H9 (cell line): ENCODE results near the gene PRKCA. TPM values are rescaled to one million over a fixed set of nuclear protein-coding genes. Genes with fewer than 3 reads are reported as not detected.

ENCODE experiments used
- DNase-seq: peaks from one replicate; pipeline ENCODE4 v3.0.0-alpha.2; 2017
- H2AFZ ChIP-seq: one replicate; pipeline ENCODE4 v1.6.1; 2013; ENCODE audit warnings: mild to moderate bottlenecking, low read length, control low read depth, moderate library complexity
- H2AK5ac ChIP-seq: 2 replicates; pipeline ENCODE4 v1.6.1; 2013; ENCODE audit warnings: low read length, control low read depth, mixed read lengths; ENCODE audit not compliant: insufficient read length
- H2BK120ac ChIP-seq: one replicate; pipeline ENCODE4 v1.6.1; 2013; ENCODE audit warnings: low read depth, mild to moderate bottlenecking, low read length, control low read depth, inconsistent platforms; ENCODE audit not compliant: poor library complexity, severe bottlenecking
- H2BK12ac ChIP-seq: 2 replicates; pipeline ENCODE4 v1.6.1; 2013; ENCODE audit warnings: low read length, control low read depth, mixed read lengths, low read depth; ENCODE audit not compliant: insufficient read length
- H2BK15ac ChIP-seq: 2 replicates; pipeline ENCODE4 v1.6.1; 2013; ENCODE audit warnings: low read depth, low read length, control low read depth
- H2BK20ac ChIP-seq: one replicate; pipeline ENCODE4 v1.6.1; 2013; ENCODE audit warnings: low read depth, mild to moderate bottlenecking, low read length, control low read depth, inconsistent platforms; ENCODE audit not compliant: poor library complexity, severe bottlenecking
- H2BK5ac ChIP-seq: 2 replicates; pipeline ENCODE4 v1.6.1; 2013; ENCODE audit warnings: low read length, control low read depth, mixed read lengths; ENCODE audit not compliant: insufficient read length
- H3K14ac ChIP-seq: 2 replicates; pipeline ENCODE4 v1.6.1; 2013; ENCODE audit warnings: low read length, control low read depth; ENCODE audit not compliant: insufficient read depth
- H3K18ac ChIP-seq: 2 replicates; pipeline ENCODE4 v1.6.1; 2013; ENCODE audit warnings: low read depth, mild to moderate bottlenecking, mixed read lengths, low read length, control low read depth; ENCODE audit not compliant: insufficient read length
- H3K23ac ChIP-seq: 2 replicates; pipeline ENCODE4 v1.6.1; 2013; ENCODE audit warnings: low read length, control low read depth, mixed read lengths, low read depth; ENCODE audit not compliant: insufficient read length
- H3K23me2 ChIP-seq: 2 replicates; pipeline ENCODE4 v1.6.1; 2013; ENCODE audit warnings: low read depth, mild to moderate bottlenecking, mixed read lengths, low read length, control low read depth; ENCODE audit not compliant: insufficient read length, poor library complexity, severe bottlenecking
- H3K27ac ChIP-seq: 2 replicates; pipeline ENCODE4 v1.5.1; 2013; ENCODE audit warnings: low read length, control low read depth, mixed read lengths, low read depth; ENCODE audit not compliant: insufficient read length
- H3K27me3 ChIP-seq: 2 replicates; pipeline ENCODE4 v1.6.1; 2013; ENCODE audit warnings: low read length, control low read depth, inconsistent platforms; ENCODE audit not compliant: insufficient read depth
- H3K4ac ChIP-seq: 2 replicates; pipeline ENCODE4 v1.6.1; 2013; ENCODE audit warnings: low read depth, mild to moderate bottlenecking, control low read depth, inconsistent platforms, low read length, moderate library complexity
- H3K4me1 ChIP-seq: 2 replicates; pipeline ENCODE4 v1.6.1; 2013; ENCODE audit warnings: low read length, control low read depth, inconsistent platforms; ENCODE audit not compliant: insufficient read depth
- H3K4me2 ChIP-seq: 2 replicates; pipeline ENCODE4 v1.6.1; 2013; ENCODE audit warnings: low read length, control low read depth, mixed read lengths; ENCODE audit not compliant: insufficient read length, insufficient read depth
- H3K56ac ChIP-seq: 2 replicates; pipeline ENCODE4 v1.6.1; 2013; ENCODE audit warnings: low read depth, mild to moderate bottlenecking, mixed read lengths, low read length, control low read depth; ENCODE audit not compliant: insufficient read length
- H3K79me1 ChIP-seq: 2 replicates; pipeline ENCODE4 v1.6.1; 2013; ENCODE audit warnings: low read depth, mild to moderate bottlenecking, moderate library complexity, low read length, control low read depth, inconsistent platforms; ENCODE audit not compliant: insufficient read depth, poor library complexity, severe bottlenecking
- H3K79me2 ChIP-seq: 2 replicates; pipeline ENCODE4 v1.6.1; 2013; ENCODE audit warnings: low read length, control low read depth, inconsistent platforms; ENCODE audit not compliant: insufficient read depth
- H3K9ac ChIP-seq: 2 replicates; pipeline ENCODE4 v1.6.1; 2013; ENCODE audit warnings: low read length, control low read depth, mixed read lengths; ENCODE audit not compliant: insufficient read length; ENCODE audit errors: extremely low read depth
- H3K9me3 ChIP-seq: one replicate; pipeline ENCODE4 v1.6.1; 2013; ENCODE audit warnings: low read depth, low read length, inconsistent platforms; ENCODE audit not compliant: control insufficient read depth
- H3T11ph ChIP-seq: one replicate; pipeline ENCODE4 v1.6.1; 2013; ENCODE audit warnings: mild to moderate bottlenecking, low read length, control low read depth, inconsistent platforms
- H4K20me1 ChIP-seq: one replicate; pipeline ENCODE4 v1.6.1; 2013; ENCODE audit not compliant: control insufficient read depth, insufficient read length, insufficient read depth
- H4K5ac ChIP-seq: 2 replicates; pipeline ENCODE4 v1.6.1; 2013; ENCODE audit warnings: low read depth, mild to moderate bottlenecking, mixed read lengths, low read length, control low read depth; ENCODE audit not compliant: insufficient read length
- H4K8ac ChIP-seq: replicated peaks from 2 replicates; pipeline ENCODE4 v1.6.1; 2013; ENCODE audit warnings: low read length, control low read depth, mixed read lengths, low read depth; ENCODE audit not compliant: insufficient read length
- H4K91ac ChIP-seq: 2 replicates; pipeline ENCODE4 v1.6.1; 2013; ENCODE audit warnings: low read depth, mild to moderate bottlenecking, moderate library complexity, mixed read lengths, low read length, control low read depth; ENCODE audit not compliant: insufficient read length
- H3K27ac Mint-ChIP-seq, 3 experiments: 2 replicates in 2 of 3; 3 replicates in 1 of 3; pipeline ENCODE4 v1.8.0; 2020 to 2021; ENCODE audit warnings: mixed read lengths in 3 of 3, mild to moderate bottlenecking in 1 of 3, moderate library complexity in 1 of 3
- H3K27me3 Mint-ChIP-seq: 2 replicates; pipeline ENCODE4 v1.8.0; 2021; ENCODE audit warnings: low read depth, mild to moderate bottlenecking, moderate library complexity, mixed read lengths
- H3K36me3 Mint-ChIP-seq, 3 experiments: 2 replicates in 2 of 3; 3 replicates in 1 of 3; pipeline ENCODE4 v1.8.0; 2020 to 2021; ENCODE audit warnings: low read depth in 3 of 3, mixed read lengths in 3 of 3; ENCODE audit not compliant: insufficient read depth in 1 of 3
- H3K4me1 Mint-ChIP-seq, 2 experiments: 2 replicates each; pipeline ENCODE4 v1.8.0; 2020; ENCODE audit warnings: mixed read lengths in 2 of 2
- H3K4me3 Mint-ChIP-seq, 2 experiments: 2 replicates in 1 of 2; 3 replicates in 1 of 2; pipeline ENCODE4 v1.8.0; 2020 to 2021; ENCODE audit warnings: mild to moderate bottlenecking in 2 of 2, mixed read lengths in 2 of 2, moderate library complexity in 1 of 2
- H3K9me3 Mint-ChIP-seq, 2 experiments: 2 replicates in 1 of 2; 3 replicates in 1 of 2; pipeline ENCODE4 v1.8.0; 2020; ENCODE audit warnings: mild to moderate bottlenecking in 2 of 2, mixed read lengths in 2 of 2, moderate library complexity in 1 of 2
- WGBS: extraction: QIAGEN DNeasy Blood & Tissue Kit; methylation state at CpG from one replicate; pipeline ENCODE4 v1.1.7; 2013; ENCODE audit warnings: missing lambda C conversion rate, low lambda C conversion rate, mixed read lengths; ENCODE audit not compliant: insufficient read length; ENCODE audit errors: extremely low coverage; 5-methylcytosine and 5-hydroxymethylcytosine counted together
- total RNA-seq: library from RNA; stranded (reverse); gene quantifications from 2 replicates; pipeline ENCODE4 v1.2.1, GENCODE V29; 2021
- TF ChIP-seq, protein P1 (sequence below): fragments of 200-600 bp; sonication (generic); conservative IDR thresholded peaks from 3 replicates; pipeline ENCODE4 v1.8.0; 2021; ENCODE audit warnings: antibody characterized with exemption, mild to moderate bottlenecking

Gene PRKCA
- total RNA-seq, 1 experiment from 2014 or later = 10.5 TPM

DNA sequence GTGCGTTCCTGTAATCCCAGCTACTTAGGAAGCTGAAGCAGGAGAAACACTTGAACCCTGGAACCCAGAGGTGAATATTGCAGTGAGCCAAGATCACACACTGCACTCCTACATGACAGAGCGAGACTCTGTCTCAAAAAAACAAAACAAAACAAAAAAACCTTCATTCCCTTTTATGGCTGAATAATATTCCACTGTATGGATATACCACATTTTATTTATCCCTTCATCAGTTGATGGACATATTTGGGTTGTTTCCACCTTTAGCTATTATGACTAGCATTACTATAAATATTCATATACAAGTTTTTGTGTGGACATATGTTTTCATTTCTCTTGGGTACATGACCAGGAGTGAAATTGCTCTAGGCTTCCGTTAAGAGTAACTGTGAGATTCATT lies 30.9 kb upstream of the PRKCA start:
- WGBS = no CpG with 5 or more reads among the region's 3 CpGs
- H3K79me1 ChIP-seq = no peaks in the 10 kb centered on the region
- no peaks in the 10 kb centered on the region for H3K4me1 ChIP-seq
- no peak overlapping the region for H3T11ph ChIP-seq
- Mint-ChIP-seq H3K4me1 (no peaks in the 10 kb centered on the region), H3K27ac (no peak overlapping the region), H3K9me3 (peaks cover 21 to 24% of the 10 kb centered on the region in 2 experiments), H3K27me3 (peaks cover 2% of the 10 kb centered on the region; the same call in 1 of the 2 replicates), H3K36me3 (peaks cover 2 to 24% (median 4%) of the 10 kb centered on the region in 3 experiments; a peak in 6 of 7 replicates), H3K4me3 (no peak overlapping the region)
- H3K27me3 ChIP-seq = no peaks in the 10 kb centered on the region
- no peak overlapping the region for H4K91ac ChIP-seq
- no peak overlapping the region for H2BK12ac ChIP-seq
- H3K14ac ChIP-seq = no peak overlapping the region
- no peak overlapping the region for H2AK5ac ChIP-seq
- DNase-seq = no peak
- no peaks in the 10 kb centered on the region for H3K9me3 ChIP-seq
- no peak overlapping the region for H3K4me2 ChIP-seq
- no peak overlapping the region for H2AFZ ChIP-seq
- no peak overlapping the region for H3K9ac ChIP-seq
- H2BK20ac ChIP-seq = no peak overlapping the region
- H3K4ac ChIP-seq = no peak overlapping the region
- H4K20me1 ChIP-seq = no peaks in the 10 kb centered on the region
- TF ChIP-seq, protein P1, sequence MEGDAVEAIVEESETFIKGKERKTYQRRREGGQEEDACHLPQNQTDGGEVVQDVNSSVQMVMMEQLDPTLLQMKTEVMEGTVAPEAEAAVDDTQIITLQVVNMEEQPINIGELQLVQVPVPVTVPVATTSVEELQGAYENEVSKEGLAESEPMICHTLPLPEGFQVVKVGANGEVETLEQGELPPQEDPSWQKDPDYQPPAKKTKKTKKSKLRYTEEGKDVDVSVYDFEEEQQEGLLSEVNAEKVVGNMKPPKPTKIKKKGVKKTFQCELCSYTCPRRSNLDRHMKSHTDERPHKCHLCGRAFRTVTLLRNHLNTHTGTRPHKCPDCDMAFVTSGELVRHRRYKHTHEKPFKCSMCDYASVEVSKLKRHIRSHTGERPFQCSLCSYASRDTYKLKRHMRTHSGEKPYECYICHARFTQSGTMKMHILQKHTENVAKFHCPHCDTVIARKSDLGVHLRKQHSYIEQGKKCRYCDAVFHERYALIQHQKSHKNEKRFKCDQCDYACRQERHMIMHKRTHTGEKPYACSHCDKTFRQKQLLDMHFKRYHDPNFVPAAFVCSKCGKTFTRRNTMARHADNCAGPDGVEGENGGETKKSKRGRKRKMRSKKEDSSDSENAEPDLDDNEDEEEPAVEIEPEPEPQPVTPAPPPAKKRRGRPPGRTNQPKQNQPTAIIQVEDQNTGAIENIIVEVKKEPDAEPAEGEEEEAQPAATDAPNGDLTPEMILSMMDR = no peak
- no peak overlapping the region for H4K8ac ChIP-seq
- H2BK120ac ChIP-seq = no peak overlapping the region
- no peaks in the 10 kb centered on the region for H3K23me2 ChIP-seq
- no peak overlapping the region for H4K5ac ChIP-seq
- no peaks in the 10 kb centered on the region for H3K79me2 ChIP-seq
- H3K27ac ChIP-seq = no peak overlapping the region
- no peak overlapping the region for H2BK15ac ChIP-seq
- H3K56ac ChIP-seq = no peak overlapping the region
- no peak overlapping the region for H3K18ac ChIP-seq
- H2BK5ac ChIP-seq = no peak overlapping the region
- H3K23ac ChIP-seq = no peak overlapping the region
